Left forelimb (tissue), 1 donor: ENCODE results near the gene CDH7.

ENCODE experiments used
- DNase-seq: peaks from one replicate; pipeline ENCODE4 v3.0.0-alpha.2; 2018; ENCODE audit warnings: low spot score

Gene CDH7

GRCh38 chr18:65919663-65920062, 168.9 kb downstream of the CDH7 start:
- no peak for DNase-seq

- DNase-seq: no peak
These were observed 171.3 kb downstream of the CDH7 start for GRCh38 chr18:65922103-65922502.

GRCh38 chr18:65924904-65925303, 174.1 kb downstream of the CDH7 start:
- no peak for DNase-seq

GRCh38 chr18:65934874-65935273, 184.1 kb downstream of the CDH7 start:
- no peak for DNase-seq

- DNase-seq: no peak
These were observed 185.9 kb downstream of the CDH7 start for GRCh38 chr18:65936678-65937077.

- DNase-seq: no peak
These were observed 186.4 kb downstream of the CDH7 start for GRCh38 chr18:65937180-65937579.

- DNase-seq: no peak
These were observed 188.0 kb downstream of the CDH7 start for GRCh38 chr18:65938592-65939372.
